Hindlimb muscle (tissue), 1 donor: ENCODE results near the gene PIGR. TPM values are rescaled to one million over a fixed set of nuclear protein-coding genes. Genes with fewer than 3 reads are reported as not detected.

Experiments
- DNase-seq: peaks from one replicate; pipeline ENCODE4 v3.0.0-alpha.2; 2013
- polyA plus RNA-seq: library from polyadenylated mRNA; unstranded; fragments of 120-200 nt; gene quantifications from one replicate; pipeline ENCODE4 v1.2.1, GENCODE V29; 2013; ENCODE audit not compliant: insufficient read length

Gene PIGR
- polyA plus RNA-seq, 1 donor, result 0.04 TPM

DNA sequence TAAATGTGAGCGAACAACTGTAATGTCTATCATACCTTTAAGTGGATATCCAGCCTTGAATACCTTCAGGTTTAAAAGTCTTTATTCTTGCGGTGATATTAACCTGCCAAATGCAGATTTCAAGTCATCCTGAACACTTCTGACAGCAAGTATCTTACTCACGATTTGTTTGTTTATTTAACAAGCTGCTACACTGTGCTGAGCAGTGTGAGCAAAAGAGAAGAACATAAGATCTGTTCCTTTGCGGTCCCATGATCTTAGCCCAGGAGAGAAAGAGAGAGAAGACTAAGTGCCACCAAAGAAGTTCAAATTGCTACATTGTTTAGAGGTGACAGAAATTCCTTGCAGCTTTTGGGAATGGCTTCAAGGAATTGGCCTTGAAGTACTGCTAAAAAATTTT lies 58.6 kb downstream of the PIGR start:
- DNase-seq, result no peak

DNA sequence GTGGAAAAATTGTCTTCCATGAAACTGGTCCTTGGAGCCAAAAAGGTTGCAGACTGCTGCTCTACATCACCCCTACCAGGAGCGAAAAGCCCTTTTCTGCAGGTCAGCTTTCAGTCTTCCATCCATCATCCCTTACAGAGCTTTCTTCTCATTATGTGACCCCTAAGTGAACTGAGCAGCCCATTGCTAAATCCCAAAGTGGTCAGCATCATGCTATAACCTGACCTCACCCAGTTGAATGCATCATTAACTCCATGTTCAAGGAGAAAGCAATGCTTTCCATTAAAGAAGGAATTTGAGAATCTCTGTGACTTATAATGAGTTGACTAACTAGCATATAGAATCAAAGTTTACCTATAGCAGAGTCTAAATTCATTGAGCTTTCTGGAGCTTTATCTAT lies 59.4 kb downstream of the PIGR start:
- DNase-seq, result no peak

DNA sequence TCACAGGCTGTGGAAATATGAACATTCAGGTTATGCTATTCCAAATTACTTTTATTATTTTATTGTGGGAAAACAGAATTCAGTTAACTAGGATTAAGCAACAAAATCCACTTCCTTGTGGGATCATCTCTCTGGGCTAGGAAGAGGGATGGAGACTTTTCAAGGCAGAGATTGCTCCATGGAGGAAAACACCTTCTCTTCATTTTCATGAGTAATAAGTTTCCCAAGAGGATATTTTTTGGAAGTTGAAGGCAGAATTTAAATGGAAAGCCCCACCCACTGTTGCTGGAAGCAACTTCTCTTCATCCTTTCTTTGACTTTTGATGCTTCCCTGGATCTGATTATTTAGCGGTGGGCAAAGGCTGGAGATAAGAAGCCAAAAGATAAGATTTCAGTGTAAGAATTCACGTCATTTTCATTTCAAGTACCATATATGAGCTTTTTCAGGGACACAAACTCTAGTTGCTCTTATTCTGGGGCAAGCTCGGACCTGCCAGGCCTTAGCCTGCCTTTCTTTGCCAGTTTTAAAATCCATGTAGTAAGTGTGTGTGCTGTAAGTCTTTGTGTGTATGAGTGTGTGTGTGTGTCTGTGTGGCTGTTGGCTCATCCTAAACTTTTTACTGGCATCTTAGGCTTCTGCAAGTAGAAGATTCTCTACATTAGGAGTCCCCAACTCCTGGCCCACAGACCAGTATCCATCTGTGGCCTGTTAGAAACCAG lies 60.8 kb downstream of the PIGR start:
- no peak for DNase-seq

DNA sequence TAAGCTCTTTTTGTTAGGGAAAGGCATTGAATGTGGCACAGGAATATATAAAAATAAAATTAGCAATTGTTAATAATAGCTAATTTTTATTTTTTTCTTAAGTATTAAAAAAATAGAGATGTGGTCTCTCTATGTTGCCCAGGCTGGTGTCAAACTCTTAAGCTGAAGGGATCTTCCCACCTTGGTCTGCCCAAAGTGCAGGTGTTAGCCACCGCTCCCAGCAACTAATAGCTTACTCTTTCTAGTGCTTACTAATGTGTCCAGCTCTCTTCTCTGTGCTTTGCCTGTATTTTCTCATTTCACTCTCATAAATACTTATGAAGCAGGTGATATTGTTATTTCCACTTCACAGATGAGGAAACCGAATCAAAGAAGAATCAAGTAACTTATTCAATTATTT lies 62.4 kb downstream of the PIGR start:
- no peak for DNase-seq

DNA sequence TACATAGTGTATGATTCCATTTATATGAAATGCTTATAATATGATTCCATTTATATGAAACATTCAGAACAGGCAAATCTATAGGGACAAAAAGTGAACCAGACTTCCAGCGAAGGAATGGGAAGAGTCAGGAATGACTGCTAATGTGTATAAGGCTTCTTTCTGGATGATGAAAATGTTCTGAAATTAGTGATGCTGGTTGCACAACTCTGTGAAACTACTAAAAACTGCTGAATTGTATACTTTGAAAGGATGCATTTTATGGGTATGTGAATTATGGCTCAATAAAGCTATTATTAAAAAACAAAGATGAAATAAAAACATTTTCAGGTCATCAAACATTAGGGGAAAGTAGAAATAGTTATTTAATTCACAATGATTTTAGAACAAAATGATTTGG lies 63.1 kb downstream of the PIGR start:
- no peak for DNase-seq

DNA sequence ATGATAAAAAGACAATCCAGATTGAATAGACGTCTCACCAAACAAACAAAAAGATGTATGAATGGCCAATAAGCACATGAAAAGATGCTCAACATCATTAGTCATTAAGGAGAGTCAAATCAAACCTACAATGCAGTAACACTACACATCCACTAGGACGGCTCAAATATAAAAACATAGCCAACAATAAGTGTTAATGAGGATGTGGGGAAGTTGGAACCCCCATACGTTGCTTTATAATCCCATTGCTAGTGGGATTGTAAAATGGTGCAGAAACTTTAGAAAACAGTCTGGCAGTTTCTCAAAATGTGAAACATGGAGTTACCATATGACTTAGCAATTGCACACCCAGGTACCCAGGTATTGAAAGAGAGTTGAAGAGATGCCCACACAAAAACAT lies 63.7 kb downstream of the PIGR start:
- no peak for DNase-seq

DNA sequence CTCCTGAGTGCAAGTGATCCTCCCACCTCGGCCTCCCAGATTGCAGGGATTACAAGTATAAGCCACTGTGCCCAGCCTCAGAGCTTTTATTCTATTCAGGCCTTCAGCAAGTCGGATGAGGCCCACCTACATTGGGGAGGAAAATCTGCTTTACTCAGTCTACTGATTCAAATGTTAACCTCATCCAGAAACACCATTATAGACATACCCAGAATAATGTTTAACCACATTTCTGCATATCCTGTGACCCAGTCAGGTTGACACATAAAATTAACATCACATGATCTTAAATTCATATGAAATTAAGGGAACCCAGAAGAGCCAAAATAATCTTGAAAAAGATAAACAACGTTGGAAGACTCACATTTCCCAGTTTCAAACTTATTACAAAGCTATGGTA lies 66.0 kb downstream of the PIGR start:
- DNase-seq, result no peak

Other genes starting within 250 kb of the PIGR start
- not detected for gene IL19, start 175.7 kb downstream of the PIGR start, polyA plus RNA-seq
- 0.53 TPM for gene IL10, start 174.0 kb downstream of the PIGR start, polyA plus RNA-seq
- gene IL20, start 80.8 kb downstream of the PIGR start, polyA plus RNA-seq, result not detected
- gene IL24, start 49.0 kb downstream of the PIGR start, polyA plus RNA-seq, result 0.12 TPM
- 1.5 TPM for gene FCMR, start 24.5 kb downstream of the PIGR start, polyA plus RNA-seq
- not detected for gene FCAMR, start 24.0 kb upstream of the PIGR start, polyA plus RNA-seq
- 0.12 TPM for gene C1orf116, start 86.3 kb upstream of the PIGR start, polyA plus RNA-seq
- 4.2 TPM for gene YOD1, start 104.7 kb upstream of the PIGR start, polyA plus RNA-seq
- gene PFKFB2, start 106.8 kb upstream of the PIGR start, polyA plus RNA-seq, result 4.6 TPM
- 0.10 TPM for gene C4BPB, start 142.4 kb upstream of the PIGR start, polyA plus RNA-seq
- gene C4BPA, start 157.8 kb upstream of the PIGR start, polyA plus RNA-seq, result 0.17 TPM